Kidney capillary endothelial cell (primary cell): ENCODE measurements around the gene MYT1.

Source experiments
- DNase-seq: peaks from one replicate; pipeline ENCODE4 v3.0.0-alpha.2; 2018; ENCODE audit warnings: low spot score

The MYT1 gene

DNA sequence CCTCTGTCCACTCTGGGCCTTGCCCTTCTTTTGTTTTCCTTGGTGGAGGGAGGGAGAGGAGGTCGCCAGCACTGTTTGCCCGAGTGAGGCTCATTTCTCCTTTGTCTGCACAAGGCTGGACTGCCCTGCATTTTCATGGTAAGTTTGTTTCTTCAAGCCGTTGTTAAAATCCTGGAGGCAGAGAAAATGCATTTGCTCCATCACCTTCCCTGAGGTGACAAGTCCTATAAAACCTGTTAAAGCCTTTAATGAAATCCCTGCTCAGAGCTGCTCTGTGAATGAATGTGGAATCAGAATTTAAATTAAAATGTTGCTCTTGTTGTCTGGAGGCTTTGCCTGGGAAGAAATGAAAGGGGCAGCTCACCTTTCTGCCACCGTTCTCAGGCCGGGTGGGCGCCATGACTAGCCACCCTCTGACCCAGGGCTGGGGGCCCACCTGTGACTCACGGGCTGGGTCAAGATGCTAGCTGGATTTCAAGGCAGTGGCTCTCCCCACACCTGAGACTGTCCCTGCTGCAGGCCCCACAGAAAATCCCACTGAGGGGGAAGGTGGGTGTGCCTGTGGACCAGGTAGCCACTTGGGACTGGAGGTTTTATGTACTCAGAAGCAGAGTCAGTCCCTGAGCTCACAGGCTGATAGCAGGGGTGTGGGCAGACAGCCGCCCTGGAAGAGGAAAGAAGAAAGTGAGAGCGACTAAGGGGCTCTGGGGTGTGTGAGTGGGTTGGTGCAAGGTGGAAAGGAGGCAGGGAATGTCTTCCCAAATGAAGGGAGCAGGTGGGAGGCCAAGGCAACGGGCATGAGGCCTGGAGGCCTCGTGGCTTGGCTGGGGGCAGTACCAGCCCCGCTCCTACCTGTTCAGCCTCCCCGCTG lies 24.0 kb upstream of the MYT1 start:
- DNase-seq, result no peak

- no peak for DNase-seq
These were observed 23.3 kb upstream of the MYT1 start for GRCh38 chr20:64140956-64141355.

DNA sequence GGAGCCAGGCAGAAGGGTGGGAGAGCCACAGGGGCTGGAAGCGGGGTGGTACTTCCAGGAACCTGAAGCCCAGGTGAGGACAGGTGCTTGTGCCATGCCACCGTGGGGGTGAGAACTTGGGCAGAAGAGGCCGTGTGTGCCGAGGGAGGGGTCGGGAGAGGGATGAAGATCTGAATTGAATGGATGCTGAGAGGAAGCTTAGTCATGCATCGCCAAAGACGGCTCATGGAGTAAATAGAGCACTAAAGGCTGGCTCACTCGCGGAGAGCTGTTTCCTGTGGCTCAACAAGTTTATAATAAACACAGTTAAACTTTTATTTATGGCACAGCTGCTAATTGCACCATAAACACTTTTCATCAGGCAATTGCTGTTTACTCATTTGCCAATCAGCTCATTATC lies 21.7 kb upstream of the MYT1 start:
- DNase-seq, result peak; percentile 68

- no peak for DNase-seq
These were observed 21.0 kb upstream of the MYT1 start for GRCh38 chr20:64143018-64143801.

GRCh38 chr20:64144144-64144912 lies 19.9 kb upstream of the MYT1 start:
- no peak for DNase-seq

DNA sequence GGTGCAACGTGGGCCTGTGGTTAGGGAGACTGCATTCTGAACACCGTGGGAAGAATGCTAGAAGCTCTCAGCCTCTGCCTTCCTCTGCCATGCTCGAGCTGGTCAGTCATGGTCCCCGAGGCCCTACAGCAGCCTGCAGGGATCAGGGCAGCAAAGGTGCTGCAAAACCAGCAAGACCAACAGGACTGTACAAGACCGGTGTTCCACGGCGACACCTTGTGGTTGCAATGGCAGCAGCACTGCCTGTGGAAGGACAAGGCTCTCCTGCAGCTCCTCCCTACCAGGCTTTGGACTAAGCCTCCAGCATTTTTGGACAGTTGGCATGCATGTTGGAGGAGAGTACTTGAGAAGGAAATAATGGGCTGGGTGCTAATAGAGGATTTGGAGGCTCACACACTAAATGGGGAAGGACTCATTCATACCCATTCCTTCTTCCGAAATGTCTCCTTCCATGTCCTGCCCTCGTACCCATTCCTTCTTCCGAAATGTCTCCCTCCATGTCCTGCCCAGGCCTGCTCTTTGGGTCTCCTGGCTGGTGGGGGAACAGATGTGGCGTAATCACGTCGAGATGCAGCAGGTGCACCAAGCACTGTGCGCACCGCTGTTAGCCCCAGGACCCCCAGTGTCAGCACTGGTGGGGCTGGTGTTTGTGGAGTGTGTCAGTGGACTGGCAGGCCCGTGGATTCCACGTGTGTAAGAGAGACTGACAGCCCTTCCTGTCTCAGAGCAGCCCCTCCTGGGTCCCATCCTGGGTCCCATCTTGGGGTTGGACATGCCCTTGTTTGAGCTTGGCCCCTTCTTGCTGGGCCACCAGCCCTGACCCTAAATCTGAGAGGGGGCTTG lies 18.6 kb upstream of the MYT1 start:
- no peak for DNase-seq

- DNase-seq, result no peak
These were observed 17.8 kb upstream of the MYT1 start for GRCh38 chr20:64146301-64146935.

DNA sequence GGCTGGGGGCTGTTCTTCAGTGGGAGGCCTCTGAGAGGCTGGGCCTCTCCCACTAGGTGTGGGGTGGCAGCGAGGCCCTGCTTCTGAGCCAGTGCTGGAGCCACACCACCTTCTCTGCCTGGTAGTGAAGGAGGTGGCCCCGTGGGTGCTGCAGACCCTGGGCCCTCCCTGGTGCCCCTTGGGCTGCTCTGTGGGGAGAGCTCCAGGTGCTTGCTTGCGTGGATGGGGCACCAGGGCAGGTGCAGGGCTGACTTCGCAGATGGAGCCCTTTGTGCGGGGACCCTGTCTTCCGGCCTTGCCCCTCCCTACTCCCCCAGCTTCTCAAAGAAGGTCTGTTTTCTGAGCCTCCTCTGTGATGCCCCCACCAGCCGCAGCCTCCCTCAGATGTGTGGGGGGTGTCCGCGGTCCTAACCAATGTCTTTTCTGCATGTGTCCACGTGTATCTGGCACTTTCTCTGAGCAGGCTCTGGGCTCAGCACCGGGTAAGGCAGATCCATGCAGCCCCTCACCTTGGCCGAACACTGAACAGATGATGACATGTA lies 17.2 kb upstream of the MYT1 start:
- DNase-seq, result no peak

DNA sequence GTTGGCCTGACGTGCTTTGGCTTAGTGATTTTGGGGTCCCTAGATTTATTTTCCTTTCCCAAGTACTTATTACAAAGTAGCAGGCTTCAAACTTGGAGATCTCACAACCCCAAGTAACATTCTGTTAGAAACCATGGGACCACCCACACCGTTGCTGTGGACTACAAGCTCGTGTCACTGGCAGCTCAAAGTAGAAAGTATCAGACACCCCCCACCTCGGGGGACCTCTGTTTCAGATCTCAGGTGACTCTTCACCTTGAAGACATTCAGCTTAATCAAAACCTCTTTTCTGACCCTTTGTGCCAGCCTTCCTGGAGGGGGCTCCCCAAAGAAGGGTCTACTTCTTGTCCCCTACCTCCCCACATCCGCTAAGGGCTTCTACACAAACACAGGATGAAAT lies 15.7 kb upstream of the MYT1 start:
- no peak for DNase-seq

GRCh38 chr20:64149141-64149540 lies 15.1 kb upstream of the MYT1 start:
- DNase-seq, result no peak

DNA sequence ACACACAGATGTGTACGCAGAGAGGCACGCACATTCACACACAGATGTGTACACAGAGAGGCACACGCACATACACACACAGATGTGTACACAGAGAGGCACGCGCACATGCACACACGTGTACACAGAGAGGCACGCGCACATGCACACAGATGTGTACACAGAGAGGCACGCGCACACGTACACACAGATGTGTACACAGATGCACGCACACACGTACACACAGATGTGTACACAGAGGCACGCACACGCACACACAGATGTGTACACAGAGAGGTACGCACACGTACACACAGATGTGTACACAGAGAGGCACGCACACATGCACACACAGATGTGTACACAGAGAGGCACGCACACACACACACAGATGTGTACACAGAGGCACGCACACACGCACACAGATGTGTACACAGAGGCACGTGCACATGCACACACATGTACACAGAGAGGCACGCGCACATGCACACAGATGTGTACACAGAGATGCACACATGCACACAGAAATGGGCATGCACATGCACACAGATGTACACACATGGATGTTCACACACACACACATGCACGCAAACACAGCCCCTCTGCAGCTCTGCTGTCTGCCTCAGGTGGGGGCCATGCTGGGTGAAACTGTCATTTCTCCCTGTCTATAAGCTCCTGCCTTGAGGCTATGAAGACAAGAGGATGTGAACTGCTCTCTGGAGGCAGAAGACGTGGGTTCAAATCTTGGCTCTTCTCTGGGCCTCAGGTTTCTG lies 14.3 kb upstream of the MYT1 start:
- DNase-seq, result no peak

GRCh38 chr20:64150756-64151632 lies 13.3 kb upstream of the MYT1 start:
- DNase-seq, result no peak

DNA sequence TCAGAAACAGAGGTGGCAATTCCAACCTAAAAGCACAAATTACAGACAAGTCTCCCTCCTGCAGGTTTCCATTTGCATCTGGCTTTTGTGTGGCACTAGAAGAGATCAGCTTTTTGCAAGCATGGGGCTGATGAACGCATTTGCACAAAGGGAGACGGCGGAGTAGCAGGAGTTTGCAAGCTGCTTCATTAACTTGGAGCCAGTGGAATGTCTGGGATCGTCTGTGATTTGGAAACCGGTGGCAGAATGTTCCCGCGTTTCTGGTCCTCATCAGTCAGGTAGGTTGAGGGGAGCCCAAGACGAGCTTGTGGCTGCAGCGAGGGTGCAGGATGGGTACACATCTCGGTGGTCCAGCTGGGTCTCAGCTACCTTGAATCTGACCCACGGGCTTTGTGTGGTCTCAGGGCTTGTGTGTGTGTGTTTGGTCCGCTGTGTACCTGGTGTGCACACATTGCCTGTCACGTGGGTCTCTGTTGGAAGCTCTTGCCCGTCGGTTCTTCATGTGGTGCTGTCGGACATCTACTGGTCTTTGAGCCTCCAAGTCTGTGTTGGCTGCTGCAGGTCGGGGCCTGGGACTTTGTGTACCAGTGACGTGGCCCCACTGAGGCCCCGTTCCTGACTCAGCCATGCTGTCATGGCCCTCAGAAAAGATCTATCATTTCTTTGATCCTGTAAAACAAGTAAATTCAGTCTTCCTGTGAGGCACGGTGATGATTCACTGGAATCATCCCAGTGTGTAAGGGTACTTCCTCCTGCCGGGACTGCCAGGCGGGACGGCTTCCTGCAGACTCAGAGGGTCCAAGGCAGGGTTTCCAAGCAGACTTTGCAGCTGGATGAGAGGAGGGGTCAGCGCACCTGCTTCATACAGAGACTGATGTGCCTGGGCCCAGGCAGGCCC lies 12.4 kb upstream of the MYT1 start:
- peak; percentile 97 for DNase-seq

DNA sequence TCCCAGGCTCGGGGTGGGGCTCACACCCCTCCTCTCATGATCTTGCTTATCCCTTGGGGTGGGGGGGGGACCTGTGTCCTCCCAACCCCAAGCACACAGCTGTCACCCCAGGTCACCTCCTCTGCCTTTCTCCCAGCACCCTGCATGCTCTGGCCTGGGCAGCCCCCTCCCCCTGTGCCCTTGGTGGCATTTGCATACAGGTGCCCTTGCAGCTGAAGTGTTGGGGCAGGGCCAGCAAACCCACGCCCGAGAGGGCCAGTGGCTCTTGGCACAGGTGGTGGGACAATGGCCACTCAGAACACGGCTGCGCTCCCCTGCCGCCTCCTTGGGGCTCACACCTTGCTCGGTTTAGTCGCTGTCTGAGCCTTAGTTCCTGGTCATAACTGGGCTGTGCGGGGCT lies 11.3 kb upstream of the MYT1 start:
- DNase-seq, result no peak

DNA sequence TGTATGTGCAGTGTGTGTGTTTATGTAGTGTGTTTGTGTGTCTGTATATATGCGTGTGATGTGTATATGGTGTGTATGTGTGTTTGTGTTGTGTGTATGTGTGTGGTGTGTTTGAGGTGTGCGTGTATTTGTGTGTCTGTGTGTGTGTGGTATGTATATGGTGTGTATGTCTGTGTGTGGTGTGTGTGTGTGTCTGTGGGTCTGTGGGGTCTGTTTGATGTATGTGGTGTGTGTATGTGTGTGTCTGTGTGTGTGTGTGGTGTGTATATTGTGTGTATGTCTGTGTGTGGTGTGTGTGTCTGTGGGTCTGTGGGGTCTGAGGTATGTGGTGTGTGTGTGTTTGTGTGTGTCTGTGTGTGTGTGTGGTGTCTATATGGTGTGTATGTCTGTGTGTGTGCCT lies 10.8 kb upstream of the MYT1 start:
- no peak for DNase-seq

DNA sequence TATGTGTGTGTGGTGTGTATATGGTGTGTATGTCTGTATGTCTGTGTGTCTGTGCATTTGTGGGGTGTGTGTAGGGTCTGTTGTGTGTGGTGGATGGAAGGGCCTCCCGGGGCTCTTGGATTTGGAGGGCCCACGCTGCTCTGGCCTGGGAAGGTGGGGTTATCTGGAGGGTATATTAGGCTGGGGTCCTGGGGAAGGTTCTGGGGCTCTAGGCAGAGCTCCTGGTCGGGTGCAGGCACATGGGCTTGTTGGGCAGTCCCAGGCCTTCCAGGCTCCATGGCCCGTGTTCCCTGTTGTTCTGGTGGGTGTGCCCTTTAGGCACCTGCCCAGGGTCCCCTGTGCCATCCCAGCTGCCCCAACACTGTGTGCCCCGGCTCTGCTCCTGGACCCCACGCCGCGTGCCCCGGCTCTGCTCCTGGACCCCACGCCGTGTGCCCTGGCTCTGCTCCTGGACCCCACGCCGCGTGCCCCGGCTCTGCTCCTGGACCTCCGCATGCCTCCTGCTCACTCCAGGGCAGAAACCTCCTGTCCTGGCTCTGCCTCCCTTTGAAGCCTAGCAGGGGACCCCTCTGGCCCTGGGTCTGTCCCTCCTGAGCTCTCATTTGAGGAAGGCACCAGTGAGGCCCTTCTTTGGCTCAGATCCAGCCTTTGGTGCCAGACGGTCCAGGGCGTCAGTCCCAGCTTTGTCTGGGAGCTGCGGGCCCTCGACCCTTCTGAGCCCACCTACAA lies 10.2 kb upstream of the MYT1 start:
- no peak for DNase-seq

DNA sequence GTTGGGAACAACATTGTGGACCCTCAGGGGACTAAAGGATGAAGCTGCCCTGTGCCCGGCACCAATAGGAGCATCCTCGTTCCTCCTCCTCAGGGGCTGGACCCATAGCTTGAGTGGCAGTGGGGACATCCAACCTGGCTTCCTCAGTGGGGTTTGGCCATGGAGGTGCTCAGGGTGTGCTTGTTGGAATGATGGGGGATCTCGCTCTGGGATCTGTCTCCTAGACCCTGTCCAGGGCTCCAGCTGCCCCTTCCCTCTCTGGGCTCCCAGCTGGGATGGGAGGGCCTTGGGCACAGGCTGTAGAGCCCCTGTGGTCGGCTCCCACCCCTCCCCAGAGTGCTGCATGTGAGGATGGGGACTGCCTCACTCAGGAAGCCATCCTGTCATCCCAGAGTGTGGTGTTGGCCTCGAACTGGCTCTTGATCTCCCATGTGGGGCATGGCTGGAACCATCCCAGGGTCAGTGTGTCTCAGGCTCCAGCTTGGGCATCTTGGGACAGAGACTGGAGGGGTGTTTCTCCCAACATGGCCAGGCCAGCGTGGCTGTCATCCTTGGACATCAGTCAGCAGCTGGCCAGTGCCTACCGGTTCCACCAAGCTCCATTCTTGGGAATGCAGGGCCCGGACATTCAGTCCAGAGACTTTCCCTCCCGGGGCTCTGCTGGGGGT lies 9.5 kb upstream of the MYT1 start:
- DNase-seq, result no peak
